Calu3 (cell line): Measurements from ENCODE around the gene EFCAB8. TPM values are rescaled to one million over a fixed set of nuclear protein-coding genes. Genes with fewer than 3 reads are reported as not detected.

Experiments used
- BruUV-seq: library from RNA; stranded (reverse); fragments of 400-500 nt; replicated peaks from 2 replicates; lab custom pipeline; 2021; lab: Mats Ljungman, UMichigan
- CTCF ChIA-PET: fragments of 300-600 bp; sonication (Branson Sonifier 250); formaldehyde crosslinking; loops from one replicate; lab custom pipeline; 2022; ENCODE audit warnings: antibody characterized with exemption; lab: Charles Lee
- DNase-seq: peaks from one replicate; pipeline ENCODE4 v3.0.0; 2022
- H3K27ac Mint-ChIP-seq: one replicate; pipeline ENCODE4 v1.8.0; 2022; ENCODE audit warnings: mixed read lengths; ENCODE audit not compliant: unreplicated experiment
- H3K27me3 Mint-ChIP-seq: one replicate; pipeline ENCODE4 v1.8.0; 2022; ENCODE audit warnings: mixed read lengths; ENCODE audit not compliant: unreplicated experiment
- H3K36me3 Mint-ChIP-seq: one replicate; pipeline ENCODE4 v1.8.0; 2022; ENCODE audit warnings: mild to moderate bottlenecking, moderate library complexity, mixed read lengths; ENCODE audit not compliant: insufficient read depth, unreplicated experiment
- H3K4me1 Mint-ChIP-seq: one replicate; pipeline ENCODE4 v1.8.0; 2022; ENCODE audit warnings: mild to moderate bottlenecking, low read depth, mixed read lengths; ENCODE audit not compliant: unreplicated experiment
- H3K4me3 Mint-ChIP-seq: one replicate; pipeline ENCODE4 v1.8.0; 2022; ENCODE audit warnings: mild to moderate bottlenecking, low read depth, moderate library complexity, mixed read lengths; ENCODE audit not compliant: unreplicated experiment
- H3K9me3 Mint-ChIP-seq: one replicate; pipeline ENCODE4 v1.8.0; 2022; ENCODE audit warnings: low read depth, mixed read lengths; ENCODE audit not compliant: unreplicated experiment
- CTCF ChIP-seq: fragments of 200-600 bp; IDR thresholded peaks from one replicate; pipeline ENCODE4 v1.8.0; 2022; ENCODE audit warnings: antibody characterized with exemption; ENCODE audit not compliant: unreplicated experiment
- intact Hi-C: fragments of 100-400 bp; cut with micrococcal nuclease; formaldehyde crosslinking; loops from one replicate; pipeline ENCODE4 v1.10.0; 2022; ENCODE audit not compliant: unreplicated experiment
- total RNA-seq: library from RNA; stranded (reverse); gene quantifications from 2 replicates; pipeline ENCODE4 v1.2.3, GENCODE V29; 2022

EFCAB8 gene
- total RNA-seq, 1 experiment from 2014 or later = 1.1 TPM

- intact Hi-C loops = no loop called here
- no peaks in the 10 kb centered on the region for H3K4me1 Mint-ChIP-seq
- no peak for DNase-seq
- CTCF ChIA-PET = no interaction called here
- no peak overlapping the region for H3K27ac Mint-ChIP-seq
- no peak for TF ChIP-seq CTCF
- H3K9me3 Mint-ChIP-seq = no peaks in the 10 kb centered on the region
- no TSS peak for BruUV-seq
- no peaks in the 10 kb centered on the region for H3K36me3 Mint-ChIP-seq
- no peak overlapping the region for H3K4me3 Mint-ChIP-seq
- H3K27me3 Mint-ChIP-seq = peaks cover 49% of the 10 kb centered on the region
Measured at GRCh38 chr20:32969356-32970114, 110.8 kb downstream of the EFCAB8 start.

GRCh38 chr20:32970115-32970972 is 111.6 kb downstream of the EFCAB8 start:
- Mint-ChIP-seq H3K36me3 (no peaks in the 10 kb centered on the region), H3K9me3 (no peaks in the 10 kb centered on the region), H3K27ac (no peak overlapping the region), H3K4me1 (no peaks in the 10 kb centered on the region), H3K27me3 (peaks cover 49% of the 10 kb centered on the region), H3K4me3 (no peak overlapping the region)
- CTCF ChIA-PET = no interaction called here
- TF ChIP-seq CTCF = no peak
- BruUV-seq = no TSS peak
- intact Hi-C loops = no loop called here
- peak; percentile 0 for DNase-seq

- Mint-ChIP-seq H3K27me3 (peaks cover 51% of the 10 kb centered on the region), H3K27ac (no peak overlapping the region), H3K4me1 (no peaks in the 10 kb centered on the region), H3K36me3 (no peaks in the 10 kb centered on the region), H3K4me3 (no peak overlapping the region), H3K9me3 (no peaks in the 10 kb centered on the region)
- DNase-seq = peak; percentile 0
- no TSS peak for BruUV-seq
- CTCF ChIA-PET = interaction anchor here (0.6 kb wide), 1 partner anchor 193 kb away, joined by 3 read pairs; no protein-coding TSS in a partner anchor
- no peak for TF ChIP-seq CTCF
- intact Hi-C loops = no loop called here
Measured at GRCh38 chr20:32970973-32971300, 112.2 kb downstream of the EFCAB8 start.

GRCh38 chr20:32971703-32972161 is 113.0 kb downstream of the EFCAB8 start:
- Mint-ChIP-seq H3K4me1 (no peaks in the 10 kb centered on the region), H3K27me3 (peaks cover 57% of the 10 kb centered on the region), H3K9me3 (peaks cover 3% of the 10 kb centered on the region), H3K4me3 (no peak overlapping the region), H3K27ac (no peak overlapping the region), H3K36me3 (no peaks in the 10 kb centered on the region)
- no TSS peak for BruUV-seq
- intact Hi-C loops = no loop called here
- TF ChIP-seq CTCF = no peak
- CTCF ChIA-PET = interaction anchor here (0.6 kb wide), 1 partner anchor 194 kb away, joined by 3 read pairs; no protein-coding TSS in a partner anchor
- DNase-seq = peak; percentile 0
